Measurements from ENCODE around the gene RSPH1.

RSPH1 gene

GRCh38 chr21:42534421-42535378 is 38.7 kb upstream of the RSPH1 start:
- Histone ChIP-seq H3K4me3 (ENCODE audit: low read depth in 1 of 2, low read length in 2 of 2) (no peak overlapping the region), H3K4me1 (ENCODE audit: insufficient read depth, low read length) (no peaks in the 10 kb centered on the region), H3K27ac (ENCODE audit: low read length) (no peak overlapping the region), H3K9me3 (ENCODE audit: insufficient read depth, low read length, severe bottlenecking) (no peaks in the 10 kb centered on the region), H4K20me1 (ENCODE audit: insufficient read depth, low read length) (peaks cover 12% of the 10 kb centered on the region), H2AFZ (ENCODE audit: low read depth, low read length) (no peak overlapping the region), H3K4me2 (ENCODE audit: insufficient read depth, low read length) (no peak overlapping the region), H3K36me3 (ENCODE audit: insufficient read depth, low read length) (peaks cover 4% of the 10 kb centered on the region; the same call in 1 of the 2 replicates), H3K9ac (ENCODE audit: low read depth, low read length) (no peak overlapping the region), H3K79me2 (ENCODE audit: insufficient read depth, low read length) (no peaks in the 10 kb centered on the region), H3K27me3 (ENCODE audit: insufficient read depth, low read length, poor library complexity) (no peaks in the 10 kb centered on the region)
- peak; percentile 58 for ATAC-seq (ENCODE audit: insufficient read depth, low read depth)
- TF ChIP-seq, protein P1, sequence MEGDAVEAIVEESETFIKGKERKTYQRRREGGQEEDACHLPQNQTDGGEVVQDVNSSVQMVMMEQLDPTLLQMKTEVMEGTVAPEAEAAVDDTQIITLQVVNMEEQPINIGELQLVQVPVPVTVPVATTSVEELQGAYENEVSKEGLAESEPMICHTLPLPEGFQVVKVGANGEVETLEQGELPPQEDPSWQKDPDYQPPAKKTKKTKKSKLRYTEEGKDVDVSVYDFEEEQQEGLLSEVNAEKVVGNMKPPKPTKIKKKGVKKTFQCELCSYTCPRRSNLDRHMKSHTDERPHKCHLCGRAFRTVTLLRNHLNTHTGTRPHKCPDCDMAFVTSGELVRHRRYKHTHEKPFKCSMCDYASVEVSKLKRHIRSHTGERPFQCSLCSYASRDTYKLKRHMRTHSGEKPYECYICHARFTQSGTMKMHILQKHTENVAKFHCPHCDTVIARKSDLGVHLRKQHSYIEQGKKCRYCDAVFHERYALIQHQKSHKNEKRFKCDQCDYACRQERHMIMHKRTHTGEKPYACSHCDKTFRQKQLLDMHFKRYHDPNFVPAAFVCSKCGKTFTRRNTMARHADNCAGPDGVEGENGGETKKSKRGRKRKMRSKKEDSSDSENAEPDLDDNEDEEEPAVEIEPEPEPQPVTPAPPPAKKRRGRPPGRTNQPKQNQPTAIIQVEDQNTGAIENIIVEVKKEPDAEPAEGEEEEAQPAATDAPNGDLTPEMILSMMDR (IDR thresholded peaks at IDR 0.05; ENCODE audit: borderline replicate concordance, extremely low read depth, low read length, poor library complexity, severe bottlenecking) = no peak
- no peak for TF ChIP-seq EZH2 (IDR thresholded peaks at IDR 0.05; ENCODE audit: borderline replicate concordance, low read depth, low read length, severe bottlenecking)
- peak; percentile 23 for DNase-seq

GRCh38 chr21:42533963-42534355 is 37.9 kb upstream of the RSPH1 start:
- no peak overlapping the region for H2AFZ ChIP-seq (ENCODE audit: low read depth, low read length)
- peaks cover 4% of the 10 kb centered on the region; the same call in 1 of the 2 replicates for H3K36me3 ChIP-seq (ENCODE audit: insufficient read depth, low read length)
- no peaks in the 10 kb centered on the region for H3K27me3 ChIP-seq (ENCODE audit: insufficient read depth, low read length, poor library complexity)
- TF ChIP-seq EZH2 (IDR thresholded peaks at IDR 0.05; ENCODE audit: borderline replicate concordance, low read depth, low read length, severe bottlenecking) = no peak
- TF ChIP-seq, protein P1 (IDR thresholded peaks at IDR 0.05; ENCODE audit: borderline replicate concordance, extremely low read depth, low read length, poor library complexity, severe bottlenecking) = no peak
- H3K4me1 ChIP-seq (ENCODE audit: insufficient read depth, low read length) = no peaks in the 10 kb centered on the region; the same call in 1 of the 2 replicates
- no peak overlapping the region for H3K4me2 ChIP-seq (ENCODE audit: insufficient read depth, low read length)
- peaks cover 12% of the 10 kb centered on the region for H4K20me1 ChIP-seq (ENCODE audit: insufficient read depth, low read length)
- no peaks in the 10 kb centered on the region for H3K79me2 ChIP-seq (ENCODE audit: insufficient read depth, low read length)
- ATAC-seq (ENCODE audit: insufficient read depth, low read depth) = 0 out of 3 replicates have a peak, but pooled peaks have one; percentile 5
- H3K9ac ChIP-seq (ENCODE audit: low read depth, low read length) = no peak overlapping the region
- DNase-seq = no peak
- no peak overlapping the region for H3K4me3 ChIP-seq (ENCODE audit: low read depth in 1 of 2, low read length in 2 of 2)
- no peaks in the 10 kb centered on the region for H3K9me3 ChIP-seq (ENCODE audit: insufficient read depth, low read length, severe bottlenecking)
- H3K27ac ChIP-seq (ENCODE audit: low read length) = no peak overlapping the region

- no peak overlapping the region for H3K27ac ChIP-seq (ENCODE audit: low read length)
- ATAC-seq (ENCODE audit: insufficient read depth, low read depth) (no peak), DNase-seq (no peak)
- H3K9ac ChIP-seq (ENCODE audit: low read depth, low read length) = no peak overlapping the region
- H3K4me3 ChIP-seq (ENCODE audit: low read depth in 1 of 2, low read length in 2 of 2) = no peak overlapping the region
- no peak overlapping the region for H2AFZ ChIP-seq (ENCODE audit: low read depth, low read length)
- no peaks in the 10 kb centered on the region for H3K79me2 ChIP-seq (ENCODE audit: insufficient read depth, low read length)
- no peak for TF ChIP-seq EZH2 (IDR thresholded peaks at IDR 0.05; ENCODE audit: borderline replicate concordance, low read depth, low read length, severe bottlenecking)
- TF ChIP-seq, protein P1 (IDR thresholded peaks at IDR 0.05; ENCODE audit: borderline replicate concordance, extremely low read depth, low read length, poor library complexity, severe bottlenecking) = no peak
- H3K4me1 ChIP-seq (ENCODE audit: insufficient read depth, low read length) = peaks cover 4% of the 10 kb centered on the region
- peaks cover 12% of the 10 kb centered on the region for H4K20me1 ChIP-seq (ENCODE audit: insufficient read depth, low read length)
- H3K36me3 ChIP-seq (ENCODE audit: insufficient read depth, low read length) = peaks cover 4% of the 10 kb centered on the region; the same call in 1 of the 2 replicates
- no peak overlapping the region for H3K4me2 ChIP-seq (ENCODE audit: insufficient read depth, low read length)
- H3K9me3 ChIP-seq (ENCODE audit: insufficient read depth, low read length, severe bottlenecking) = no peaks in the 10 kb centered on the region
- H3K27me3 ChIP-seq (ENCODE audit: insufficient read depth, low read length, poor library complexity) = no peaks in the 10 kb centered on the region
These were observed 37.4 kb upstream of the RSPH1 start for GRCh38 chr21:42533306-42533962.
